HepG2 (cell line): Measurements from ENCODE around the gene CHST3. TPM values are rescaled to one million over a fixed set of nuclear protein-coding genes. Genes with fewer than 3 reads are reported as not detected.

Source experiments
- ATAC-seq: fragments of 200-7000 bp; cut with Tn5 transposase; 3 replicates; pipeline ENCODE4 v1.9.1; 2020; ENCODE audit warnings: mild to moderate bottlenecking, moderate library complexity
- BruUV-seq: library from RNA; stranded (reverse); fragments of 400-500 nt; replicated peaks from 2 replicates; lab custom pipeline; 2021; lab: Mats Ljungman, UMichigan
- CTCF ChIA-PET: fragments of 300-600 bp; formaldehyde crosslinking; extraction: SDS; loops from one replicate; lab custom pipeline; 2021; ENCODE audit warnings: low total read pairs, inconsistent platforms, low intra/inter-chr PET ratio; lab: Yijun Ruan, JAX
- POLR2A ChIA-PET: fragments of 350-600 bp; sonication (Branson Sonifier 250); formaldehyde crosslinking; loops from one replicate; lab custom pipeline; 2020; ENCODE audit warnings: antibody characterized with exemption, inconsistent platforms; lab: Yijun Ruan, JAX
- DNase-seq: peaks from one replicate; pipeline ENCODE4 v3.0.0-alpha.2; 2015; ENCODE audit warnings: low spot score
- FAIRE-seq: peaks from 3 replicates; lab custom pipeline; 2011; peaks lifted over from hg19 to GRCh38; lab: Jason Lieb, UNC
- H2AFZ ChIP-seq: one replicate; pipeline ENCODE4 v1.6.1; 2011; ENCODE audit warnings: low read length, inconsistent platforms
- H3K27ac ChIP-seq: fragments of 300-600 bp; 3 replicates; pipeline ENCODE4 v1.8.0; 2011; ENCODE audit warnings: mixed run types, mild to moderate bottlenecking, mixed read lengths, low read length, inconsistent platforms; ENCODE audit not compliant: insufficient read depth; ENCODE audit errors: extremely low read length
- H3K27me3 ChIP-seq, 2 experiments: fragments of 200-600 bp in 1 of 2; 2 replicates in 1 of 2; 3 replicates in 1 of 2; pipeline versions ENCODE4 v1.6.0 to v1.8.0; 2011; ENCODE audit warnings: low read length in 2 of 2, mild to moderate bottlenecking in 2 of 2, moderate library complexity in 2 of 2, inconsistent platforms in 1 of 2; ENCODE audit not compliant: insufficient read depth in 2 of 2, control insufficient read depth in 1 of 2
- H3K36me3 ChIP-seq, 2 experiments: fragments of 200-600 bp in 1 of 2; replicated peaks in 1 of 2; 2 replicates in 1 of 2; 3 replicates in 1 of 2; pipeline versions ENCODE4 v1.5.1 to v1.8.0; 2011; ENCODE audit warnings: low read length in 2 of 2, inconsistent platforms in 1 of 2; ENCODE audit not compliant: insufficient read depth in 2 of 2, control insufficient read depth in 1 of 2
- H3K4me1 ChIP-seq: 2 replicates; pipeline ENCODE4 v1.5.1; 2012; ENCODE audit warnings: low read length, inconsistent platforms; ENCODE audit not compliant: insufficient read depth
- H3K4me2 ChIP-seq: 2 replicates; pipeline ENCODE4 v1.6.0; 2011; ENCODE audit warnings: low read depth, low read length, inconsistent platforms
- H3K4me3 ChIP-seq, 3 experiments: fragments of 200-600 bp in 1 of 3; sonication (generic), shearing (Covaris generic) in 1 of 3; replicated peaks in 1 of 3; 2 replicates each; pipeline ENCODE4 v1.5.1; 2011 to 2016; ENCODE audit warnings: low read length in 3 of 3, inconsistent platforms in 2 of 3, low read depth in 2 of 3, mild to moderate bottlenecking in 2 of 3, control low read depth in 1 of 3, mixed read lengths in 1 of 3; ENCODE audit not compliant: insufficient read depth in 1 of 3
- H3K79me2 ChIP-seq: one replicate; pipeline ENCODE4 v1.6.1; 2011; ENCODE audit warnings: low read length, inconsistent platforms; ENCODE audit not compliant: insufficient read depth
- H3K9ac ChIP-seq: 2 replicates; pipeline ENCODE4 v1.6.0; 2011; ENCODE audit warnings: mild to moderate bottlenecking, low read depth, low read length, inconsistent platforms; ENCODE audit not compliant: insufficient read depth
- H3K9me3 ChIP-seq: 2 replicates; pipeline ENCODE4 v1.5.1; 2012; ENCODE audit warnings: mild to moderate bottlenecking, low read length
- H4K20me1 ChIP-seq: 2 replicates; pipeline ENCODE4 v1.6.0; 2011; ENCODE audit warnings: inconsistent platforms, mild to moderate bottlenecking, low read length, moderate library complexity; ENCODE audit not compliant: insufficient read depth
- CEBPB ChIP-seq: IDR thresholded peaks from 2 replicates; pipeline ENCODE4 v1.6.1; 2011; ENCODE audit warnings: low read depth, low read length, improper control_type of control experiment, borderline replicate concordance
- CEBPG ChIP-seq: IDR thresholded peaks from 2 replicates; pipeline ENCODE4 v1.6.1; 2016
- DMAP1 ChIP-seq: IDR thresholded peaks from 2 replicates; pipeline ENCODE4 v1.6.1; 2016
- FOXA3 ChIP-seq: IDR thresholded peaks from 2 replicates; pipeline ENCODE4 v1.6.1; 2016; ENCODE audit warnings: missing genetic modification reagents, missing compliant biosample characterization
- GATAD2A ChIP-seq: IDR thresholded peaks from 2 replicates; pipeline ENCODE4 v1.6.1; 2016
- HMG20A ChIP-seq: IDR thresholded peaks from 2 replicates; pipeline ENCODE4 v1.6.1; 2016; ENCODE audit warnings: borderline replicate concordance
- HNF4A ChIP-seq: sonication (generic); formaldehyde crosslinking; IDR thresholded peaks from 2 replicates; pipeline ENCODE4 v1.4.0; 2020; ENCODE audit warnings: missing genetic modification reagents
- HNRNPUL1 ChIP-seq: fragments of 200-400 bp; formaldehyde crosslinking; IDR thresholded peaks from 2 replicates; pipeline ENCODE4 v1.6.1; 2017; ENCODE audit warnings: low read depth, mild to moderate bottlenecking, low read length, moderate library complexity
- MEF2D ChIP-seq: sonication (generic); formaldehyde crosslinking; IDR thresholded peaks from 2 replicates; pipeline ENCODE4 v1.5.1; 2020; ENCODE audit warnings: mild to moderate bottlenecking, missing genetic modification reagents
- MXD4 ChIP-seq: IDR thresholded peaks from 2 replicates; pipeline ENCODE4 v1.6.1; 2016; ENCODE audit warnings: mild to moderate bottlenecking, missing biosample characterization, missing genetic modification reagents
- RARA ChIP-seq: IDR thresholded peaks from 2 replicates; pipeline ENCODE4 v1.6.1; 2016; ENCODE audit warnings: missing genetic modification reagents, missing compliant biosample characterization
- RCOR2 ChIP-seq: IDR thresholded peaks from 2 replicates; pipeline ENCODE4 v1.6.1; 2016; ENCODE audit warnings: missing biosample characterization, missing genetic modification reagents
- SOX13 ChIP-seq, 3 experiments: fragments of 450-650 bp in 1 of 3; sonication (generic) in 1 of 3; formaldehyde crosslinking in 1 of 3; IDR thresholded peaks in 2 of 3; conservative IDR thresholded peaks in 1 of 3; 2 replicates each; pipeline versions ENCODE4 v1.5.0 to v1.6.1; 2016 to 2020; ENCODE audit warnings: antibody characterized with exemption in 1 of 3, mild to moderate bottlenecking in 1 of 3, missing compliant biosample characterization in 1 of 3, missing genetic modification reagents in 1 of 3, moderate library complexity in 1 of 3
- ZNF12 ChIP-seq: sonication (generic); formaldehyde crosslinking; IDR thresholded peaks from 2 replicates; pipeline ENCODE4 v1.5.0; 2020; ENCODE audit warnings: missing genetic modification reagents
- ZNF121 ChIP-seq: sonication (generic); formaldehyde crosslinking; IDR thresholded peaks from 2 replicates; pipeline ENCODE4 v1.5.0; 2020; ENCODE audit warnings: mild to moderate bottlenecking, missing genetic modification reagents
- ZNF263 ChIP-seq: sonication (generic); formaldehyde crosslinking; IDR thresholded peaks from 2 replicates; pipeline ENCODE4 v1.4.0; 2020; ENCODE audit warnings: missing genetic modification reagents
- WGBS: methylation state at CpG from one replicate; pipeline ENCODE4 v1.1.6; 2017; ENCODE audit warnings: low lambda C conversion rate; 5-methylcytosine and 5-hydroxymethylcytosine counted together
- in situ Hi-C: cut with HindIII; loops from 2 replicates; pipeline ENCODE4 v1.10.0; 2017; ENCODE audit warnings: low pct_unique_long_range_greater_than_20kb; ENCODE audit not compliant: extremely low pct_ligation_motif_present
- intact Hi-C: fragments of 100-400 bp; cut with micrococcal nuclease; formaldehyde crosslinking; loops from one replicate; pipeline ENCODE4 v1.10.0; 2022; ENCODE audit not compliant: unreplicated experiment
- polyA plus RNA-seq, 8 experiments: library from polyadenylated mRNA; depleted of rRNA in 3 of 8; stranded (reverse) in 7 of 8; unstranded in 1 of 8; fragments of >200 nt; fragmentation: Illumina TruSeq in 4 of 8; extraction: Trizol in 4 of 8; gene quantifications; 2 replicates each; pipeline versions ENCODE4 v1.2.1 to v1.2.3, GENCODE V29; 2011 to 2016; ENCODE audit warnings: low read depth in 4 of 8, missing spikeins in 1 of 8, mixed read lengths in 1 of 8; ENCODE audit not compliant: insufficient read depth in 1 of 8
- total RNA-seq, 5 experiments: library from RNA; depleted of rRNA; stranded (reverse); fragments of >200 nt; fragmentation: Illumina TruSeq; extraction: Trizol; gene quantifications; 2 replicates each; pipeline ENCODE4 v1.2.3, GENCODE V29; 2016; ENCODE audit warnings: low read depth in 1 of 5
- TF ChIP-seq, protein P1 (sequence below), 2 experiments: sonication (generic) in 1 of 2; formaldehyde crosslinking in 1 of 2; IDR thresholded peaks; 2 replicates each; pipeline versions ENCODE4 v1.4.0 to v1.6.1; 2016 to 2020; ENCODE audit warnings: borderline replicate concordance in 1 of 2, low read depth in 1 of 2, mild to moderate bottlenecking in 1 of 2, missing genetic modification reagents in 1 of 2
- TF ChIP-seq, protein P2 (sequence below): sonication (generic); formaldehyde crosslinking; IDR thresholded peaks from 2 replicates; pipeline ENCODE4 v1.9.0; 2021; ENCODE audit warnings: missing genetic modification reagents, mild to moderate bottlenecking, borderline replicate concordance

Gene CHST3
- total and polyA plus RNA-seq, 2 of the 13 experiments (the other 11 are each of a cell fraction or from before 2014, with no cell fraction given): 7.2 to 18.7 TPM

DNA sequence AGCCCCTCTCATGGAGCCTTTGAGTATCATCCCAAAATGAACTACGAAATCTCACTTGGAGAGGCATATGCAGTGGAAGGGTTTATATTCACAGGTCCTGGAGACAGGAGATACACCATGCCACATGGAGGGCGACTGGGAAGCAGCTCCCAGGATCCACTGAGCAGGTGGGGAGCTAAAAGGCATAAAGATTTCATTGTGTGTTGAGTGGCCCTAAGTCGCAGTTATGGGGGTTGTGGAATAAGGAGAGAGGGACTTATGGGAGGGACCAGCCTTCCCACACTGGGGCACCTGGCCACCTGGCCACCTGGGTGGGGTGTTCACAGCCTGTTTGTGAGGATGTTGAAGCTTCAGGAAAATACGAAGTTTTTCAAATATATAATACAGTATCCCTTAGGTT is 37.0 kb upstream of the CHST3 start (continued):
- TF ChIP-seq SOX13 (IDR thresholded peaks at IDR 0.05): no peak
- TF ChIP-seq SOX13 (CRISPR knock-in tag; conservative IDR thresholded peaks at IDR 0.05 in 1 of 2, IDR thresholded peaks at IDR 0.05 in 1 of 2): no peak

DNA sequence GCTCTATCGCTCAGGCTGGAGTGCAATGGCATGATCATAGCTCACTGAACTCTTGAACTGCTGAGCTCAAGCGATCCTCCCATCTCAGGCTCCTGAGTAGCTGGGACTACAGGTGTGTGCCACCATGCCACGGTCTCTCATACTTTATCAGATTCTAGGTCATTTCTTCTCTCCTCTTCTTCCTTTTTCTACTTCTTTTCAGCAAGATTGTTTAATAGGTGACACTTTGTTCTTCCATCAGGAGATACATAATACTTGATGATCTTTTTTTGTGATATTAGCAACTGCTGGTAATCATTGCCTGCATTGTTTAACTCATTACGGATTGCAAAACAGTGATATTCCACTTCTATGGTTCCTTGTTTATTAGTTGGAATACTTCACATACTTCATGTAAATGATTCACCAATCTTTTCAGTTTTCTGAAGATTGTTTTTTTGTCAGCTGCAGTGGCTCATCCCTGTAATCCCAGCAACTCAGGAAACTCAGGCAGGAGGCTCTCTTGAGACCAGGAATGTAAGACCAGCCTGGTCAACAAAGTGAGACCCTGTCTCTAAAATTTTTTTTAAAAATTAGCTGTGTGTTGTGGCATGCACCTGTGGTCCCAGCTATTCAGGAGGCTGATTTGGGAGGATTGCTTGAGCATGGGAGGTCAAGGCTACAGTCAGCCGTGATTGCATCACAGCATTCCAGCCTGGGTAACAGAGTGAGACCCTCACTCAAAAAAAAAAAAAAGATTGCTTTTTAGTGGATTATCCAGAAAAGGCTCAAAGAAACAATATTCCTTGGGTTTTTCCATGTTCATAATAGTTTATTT is 36.2 kb upstream of the CHST3 start:
- in situ Hi-C loops: no loop called here
- CTCF ChIA-PET: no interaction called here
- WGBS: 4% methylated on average over 5 of the region's 5 CpGs
- peak overlapping the region; percentile 49 for H3K4me2 ChIP-seq
- BruUV-seq: no TSS peak
- H3K79me2 ChIP-seq: no peaks in the 10 kb centered on the region
- H3K4me3 ChIP-seq: peak overlapping the region in 2 of 3 experiments; percentile 30 to 31; a peak in 3 of 6 replicates
- no peaks in the 10 kb centered on the region for H4K20me1 ChIP-seq
- H3K27ac ChIP-seq: peak overlapping the region; percentile 56
- no peaks in the 10 kb centered on the region for H3K36me3 ChIP-seq
- POLR2A ChIA-PET: interaction anchor here (0.6 to 1.6 kb wide), 10 partner anchors 9 to 345 kb away, joined by 3 to 5 read pairs (median 3); partner anchors contain the start of gene DDIT4
- H3K9me3 ChIP-seq: no peaks in the 10 kb centered on the region
- H3K27me3 ChIP-seq: no peaks in the 10 kb centered on the region; a peak in 1 of 5 replicates
- ATAC-seq (peak; percentile 89), DNase-seq (peak; percentile 77), FAIRE-seq (peak; percentile 4)
- H3K4me1 ChIP-seq: peaks cover 31% of the 10 kb centered on the region
- H3K9ac ChIP-seq: peak overlapping the region; percentile 23; the same call in 1 of the 2 replicates
- H2AFZ ChIP-seq: no peak overlapping the region
- intact Hi-C loops: no loop called here
- TF ChIP-seq FOXA3 (CRISPR knock-in tag) (peak; percentile 73), HNF4A (peak; percentile 84), RARA (CRISPR knock-in tag) (peak; percentile 61), GATAD2A (CRISPR knock-in tag) (peak; percentile 72), ZNF121 (peak; percentile 25; the same call in 1 of the 2 replicates), MEF2D (CRISPR knock-in tag) (no peak), MXD4 (no peak), HNRNPUL1 (no peak), HMG20A (peak; percentile 35; the same call in 1 of the 2 replicates), ZNF12 (CRISPR knock-in tag) (peak; percentile 74; the same call in 1 of the 2 replicates), ZNF263 (CRISPR knock-in tag) (peak; percentile 29; the same call in 1 of the 2 replicates), RCOR2 (CRISPR knock-in tag) (no peak), CEBPG (CRISPR knock-in tag) (0 out of 2 replicates have a peak, but pooled peaks have one; percentile 20), CEBPB (peak; percentile 45; the same call in 1 of the 2 replicates), DMAP1 (0 out of 2 replicates have a peak, but pooled peaks have one; percentile 17)
- TF ChIP-seq, protein P1, sequence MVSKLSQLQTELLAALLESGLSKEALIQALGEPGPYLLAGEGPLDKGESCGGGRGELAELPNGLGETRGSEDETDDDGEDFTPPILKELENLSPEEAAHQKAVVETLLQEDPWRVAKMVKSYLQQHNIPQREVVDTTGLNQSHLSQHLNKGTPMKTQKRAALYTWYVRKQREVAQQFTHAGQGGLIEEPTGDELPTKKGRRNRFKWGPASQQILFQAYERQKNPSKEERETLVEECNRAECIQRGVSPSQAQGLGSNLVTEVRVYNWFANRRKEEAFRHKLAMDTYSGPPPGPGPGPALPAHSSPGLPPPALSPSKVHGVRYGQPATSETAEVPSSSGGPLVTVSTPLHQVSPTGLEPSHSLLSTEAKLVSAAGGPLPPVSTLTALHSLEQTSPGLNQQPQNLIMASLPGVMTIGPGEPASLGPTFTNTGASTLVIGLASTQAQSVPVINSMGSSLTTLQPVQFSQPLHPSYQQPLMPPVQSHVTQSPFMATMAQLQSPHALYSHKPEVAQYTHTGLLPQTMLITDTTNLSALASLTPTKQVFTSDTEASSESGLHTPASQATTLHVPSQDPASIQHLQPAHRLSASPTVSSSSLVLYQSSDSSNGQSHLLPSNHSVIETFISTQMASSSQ (IDR thresholded peaks at IDR 0.05; ENCODE audit: low read depth): peak; percentile 84
- TF ChIP-seq, protein P1 (CRISPR knock-in tag; IDR thresholded peaks at IDR 0.05; ENCODE audit: borderline replicate concordance): no peak; the same call in 1 of the 2 replicates
- TF ChIP-seq, protein P2, sequence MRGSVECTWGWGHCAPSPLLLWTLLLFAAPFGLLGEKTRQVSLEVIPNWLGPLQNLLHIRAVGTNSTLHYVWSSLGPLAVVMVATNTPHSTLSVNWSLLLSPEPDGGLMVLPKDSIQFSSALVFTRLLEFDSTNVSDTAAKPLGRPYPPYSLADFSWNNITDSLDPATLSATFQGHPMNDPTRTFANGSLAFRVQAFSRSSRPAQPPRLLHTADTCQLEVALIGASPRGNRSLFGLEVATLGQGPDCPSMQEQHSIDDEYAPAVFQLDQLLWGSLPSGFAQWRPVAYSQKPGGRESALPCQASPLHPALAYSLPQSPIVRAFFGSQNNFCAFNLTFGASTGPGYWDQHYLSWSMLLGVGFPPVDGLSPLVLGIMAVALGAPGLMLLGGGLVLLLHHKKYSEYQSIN (CRISPR knock-in tag): no peak
